LNCAP (cell line): Measurements from ENCODE around the gene CAPN5.

Experiments
- CTCF ChIP-seq: fragments of 450-650 bp; IDR thresholded peaks from 2 replicates; pipeline ENCODE4 v1.5.1; 2017; ENCODE audit warnings: mild to moderate bottlenecking

Gene CAPN5

GRCh38 chr11:77146261-77147035 is 79.7 kb downstream of the CAPN5 start:
- TF ChIP-seq CTCF = no peak

GRCh38 chr11:77147036-77147315 is 80.2 kb downstream of the CAPN5 start:
- no peak for TF ChIP-seq CTCF

DNA sequence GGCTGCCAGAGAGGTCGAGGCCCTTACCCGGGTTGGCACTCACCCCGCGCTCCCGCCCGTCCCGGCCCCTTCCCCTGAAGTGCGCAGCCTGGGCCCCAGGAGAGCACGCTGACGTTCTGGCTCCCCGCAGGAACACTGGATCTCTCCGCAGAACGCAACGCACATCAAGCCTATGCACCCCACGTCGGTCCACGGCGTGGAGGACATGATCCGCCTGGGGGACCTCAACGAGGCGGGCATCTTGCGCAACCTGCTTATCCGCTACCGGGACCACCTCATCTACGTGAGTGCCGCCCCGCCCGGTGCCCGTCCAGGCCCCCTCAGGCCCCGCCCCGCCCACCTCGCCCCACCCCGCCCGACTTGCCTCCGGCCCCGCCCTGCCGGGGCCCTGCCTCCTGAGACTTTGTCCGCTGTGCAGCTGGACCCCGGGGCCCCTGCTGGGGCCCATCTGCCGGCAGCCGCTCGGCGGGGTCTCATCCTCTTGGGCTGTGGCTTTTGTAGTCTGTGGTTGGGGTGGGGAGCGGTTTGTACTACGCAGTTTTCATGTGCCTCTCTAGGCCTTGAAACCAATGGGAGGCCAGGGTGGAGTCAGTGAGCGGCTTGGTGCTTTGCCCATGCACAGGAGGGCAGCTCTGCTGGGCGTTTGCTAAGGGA is 81.0 kb downstream of the CAPN5 start:
- no peak for TF ChIP-seq CTCF

- no peak for TF ChIP-seq CTCF
Observed at GRCh38 chr11:77148963-77149715, 82.4 kb downstream of the CAPN5 start.

GRCh38 chr11:77149716-77150392 is 83.1 kb downstream of the CAPN5 start:
- no peak for TF ChIP-seq CTCF

DNA sequence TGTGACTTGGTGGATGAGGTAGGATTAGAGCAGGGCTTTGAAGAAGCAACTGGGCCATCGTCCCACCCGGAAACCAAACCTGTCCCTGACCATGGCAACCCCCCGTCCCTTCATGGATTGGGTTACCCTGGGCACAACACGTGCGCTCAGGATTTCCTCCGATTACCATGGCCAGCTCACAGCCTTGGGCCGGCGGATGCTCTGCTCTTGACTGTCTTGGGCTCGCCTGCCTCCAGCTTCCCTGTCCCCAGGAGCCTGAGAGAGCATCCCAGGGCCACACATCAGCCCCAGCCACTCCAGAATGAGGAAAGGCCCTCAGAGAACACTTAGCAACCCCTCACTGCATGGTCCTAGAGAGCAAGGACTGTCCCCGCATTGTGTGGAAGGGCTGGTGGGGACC is 84.1 kb downstream of the CAPN5 start:
- no peak for TF ChIP-seq CTCF

DNA sequence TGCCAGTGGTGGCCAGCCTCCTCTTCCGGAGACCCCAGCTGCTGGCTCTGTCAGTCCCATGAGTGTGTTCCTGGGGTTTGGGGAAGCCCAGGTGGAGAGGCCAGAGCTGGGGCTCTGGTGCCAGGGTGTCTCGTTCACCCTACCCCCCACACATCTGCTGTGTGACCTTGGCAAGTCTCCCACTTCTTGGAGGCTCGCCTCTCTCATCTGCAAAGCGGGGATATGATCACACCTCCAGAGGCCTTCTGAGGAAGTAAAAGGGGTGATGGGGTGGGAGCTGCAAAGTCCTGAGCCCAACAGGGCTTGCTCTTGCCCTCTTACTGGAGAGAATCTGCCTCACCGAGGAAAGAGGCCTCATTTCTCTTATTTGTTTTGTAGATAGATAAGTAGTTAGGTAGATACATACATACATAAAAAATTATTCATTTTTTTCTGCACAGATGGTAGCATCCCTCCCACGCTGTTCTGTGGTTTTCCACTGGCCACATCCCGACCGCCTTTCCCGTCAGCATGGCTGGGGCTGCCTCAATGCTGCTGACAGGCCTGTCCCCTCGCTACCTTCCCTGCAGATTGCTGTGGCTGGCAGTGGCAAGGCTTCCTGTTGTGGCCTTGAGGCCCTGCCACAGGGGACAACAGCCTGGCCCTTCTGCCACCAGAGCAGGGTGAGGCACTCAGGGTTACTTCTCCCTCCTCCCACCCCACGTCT is 85.2 kb downstream of the CAPN5 start:
- no peak for TF ChIP-seq CTCF
